Spleen (tissue), 11 donors: ENCODE measurements around the gene GOLGA6A. TPM values are rescaled to one million over a fixed set of nuclear protein-coding genes. Genes with fewer than 3 reads are reported as not detected.

Experiments used
- DNase-seq: peaks from one replicate; pipeline ENCODE4 v3.0.0-alpha.2; 2020
- H3K27ac ChIP-seq, 8 donors: fragments of 200-600 bp; sonication (generic) in 7 of 8; 1 replicate in 4 of 8; 2 replicates in 4 of 8; pipeline versions ENCODE4 v1.5.0 to v1.8.0; 2016 to 2021; ENCODE audit warnings: inconsistent platforms in 4 of 8, mild to moderate bottlenecking in 4 of 8, moderate library complexity in 1 of 8
- H3K27me3 ChIP-seq, 7 donors: fragments of 200-600 bp; sonication (generic) in 6 of 7; replicated peaks in 1 of 7; 1 replicate in 4 of 7; 2 replicates in 3 of 7; pipeline versions ENCODE4 v1.5.0 to v1.8.0; 2016 to 2021; ENCODE audit warnings: inconsistent platforms in 3 of 7, mild to moderate bottlenecking in 1 of 7
- H3K36me3 ChIP-seq, 6 donors: fragments of 200-600 bp; sonication (generic) in 5 of 6; 1 replicate in 4 of 6; 2 replicates in 2 of 6; pipeline versions ENCODE4 v1.5.0 to v1.8.0; 2016 to 2021; ENCODE audit warnings: inconsistent platforms in 2 of 6
- H3K4me1 ChIP-seq, 6 donors: fragments of 200-600 bp; sonication (generic) in 5 of 6; 1 replicate in 3 of 6; 2 replicates in 3 of 6; pipeline versions ENCODE4 v1.5.0 to v1.8.0; 2016 to 2021; ENCODE audit warnings: inconsistent platforms in 3 of 6
- H3K4me3 ChIP-seq, 8 donors: fragments of 200-600 bp; sonication (generic) in 7 of 8; 1 replicate in 4 of 8; 2 replicates in 4 of 8; pipeline versions ENCODE4 v1.5.0 to v1.8.0; 2016 to 2021; ENCODE audit warnings: inconsistent platforms in 4 of 8, mild to moderate bottlenecking in 4 of 8, moderate library complexity in 2 of 8
- H3K9me3 ChIP-seq, 8 donors: fragments of 200-600 bp; sonication (generic) in 7 of 8; 1 replicate in 4 of 8; 2 replicates in 4 of 8; pipeline versions ENCODE4 v1.5.0 to v1.8.0; 2016 to 2021; ENCODE audit warnings: inconsistent platforms in 4 of 8
- POLR2A ChIP-seq, 3 donors: fragments of 450-650 bp; IDR thresholded peaks; one replicate each; pipeline ENCODE4 v1.5.1; 2017; ENCODE audit warnings: antibody characterized with exemption in 3 of 3, mild to moderate bottlenecking in 1 of 3
- POLR2AphosphoS5 ChIP-seq, 3 donors: sonication (generic); formaldehyde crosslinking; IDR thresholded peaks; one replicate each; pipeline ENCODE4 v1.5.1; 2017; ENCODE audit warnings: antibody characterized with exemption in 3 of 3
- WGBS, 5 donors: extraction: QIAGEN DNeasy Blood & Tissue Kit in 3 of 5; methylation state at CpG; one replicate each; pipeline versions ENCODE4 v1.1.5 to v1.1.7; 2013 to 2018; 5-methylcytosine and 5-hydroxymethylcytosine counted together
- intact Hi-C: fragments of 100-400 bp; cut with DNase I; formaldehyde crosslinking; loops from one replicate; pipeline ENCODE4 v1.15.0; 2023; ENCODE audit warnings: low total_unique reads
- polyA plus RNA-seq, 3 donors: library from polyadenylated mRNA; stranded (reverse); fragments of 200-250 nt; gene quantifications; one replicate each; pipeline ENCODE4 v1.2.1, GENCODE V29; 2013
- total RNA-seq, 7 donors: library from RNA; depleted of rRNA in 3 of 7; stranded (reverse); fragments of >200 nt in 3 of 7; fragmentation: NEBNext Ultra II Directional in 4 of 7; extraction: Animal tissue kit (Norgen Biotek cat#: 25700) in 4 of 7; gene quantifications; one replicate each; pipeline versions ENCODE4 v1.1.0 to v1.2.1, GENCODE V29; 2016 to 2021
- TF ChIP-seq, protein P1 (sequence below), 11 experiments: fragments of 200-600 bp in 7 of 11; fragments of 450-650 bp in 4 of 11; sonication (generic) in 4 of 11; IDR thresholded peaks in 8 of 11; conservative IDR thresholded peaks in 3 of 11; 1 replicate in 7 of 11; 2 replicates in 4 of 11; pipeline versions ENCODE4 v1.4.0 to v1.8.0; 2016 to 2021; ENCODE audit warnings: antibody characterized with exemption in 11 of 11, inconsistent platforms in 4 of 11, mild to moderate bottlenecking in 1 of 11
- donor health status: healthy with polysubstance abuse.
- donor health status: DM: no; HTN: no; CAD: no; lungs with moderate emphysema.
- donor health status: DM: no; HTN: no; CAD: no.
- donor health status: Bipolar disorder and iron deficiency.
- donor health status: healthy.
- donor health status: DM: no; HTN: no; CAD: no.
- donor health status: DM: yes; HTN: yes; CAD: no.

The GOLGA6A gene
- total and polyA plus RNA-seq, 10 donors = 0.03 to 0.61 (median 0.35) TPM; not detected in 7

GRCh38 chr15:74041777-74042435 is 40.4 kb downstream of the GOLGA6A start:
- Histone ChIP-seq H3K27me3 (no peaks in the 10 kb centered on the region), H3K9me3 (no peaks in the 10 kb centered on the region), H3K36me3 (peaks cover 0 to 87% (median 25%) of the 10 kb centered on the region in 6 donors), H3K27ac (peak overlapping the region in 3 of 8 donors; percentile 51 to 68 (median 60)), H3K4me1 (peaks cover 0 to 62% (median 23%) of the 10 kb centered on the region in 6 donors), H3K4me3 (no peak overlapping the region)
- intact Hi-C loops = no loop called here
- DNase-seq = no peak
- 85 to 93% (median 87%) methylated on average over 7 to 8 of the region's 8 CpGs for whole genome bisulfite sequencing, 5 donors
- no peak for TF ChIP-seq POLR2AphosphoS5 (IDR thresholded peaks at IDR 0.05)
- no peak for TF ChIP-seq POLR2A (IDR thresholded peaks at IDR 0.05)
- TF ChIP-seq, protein P1, sequence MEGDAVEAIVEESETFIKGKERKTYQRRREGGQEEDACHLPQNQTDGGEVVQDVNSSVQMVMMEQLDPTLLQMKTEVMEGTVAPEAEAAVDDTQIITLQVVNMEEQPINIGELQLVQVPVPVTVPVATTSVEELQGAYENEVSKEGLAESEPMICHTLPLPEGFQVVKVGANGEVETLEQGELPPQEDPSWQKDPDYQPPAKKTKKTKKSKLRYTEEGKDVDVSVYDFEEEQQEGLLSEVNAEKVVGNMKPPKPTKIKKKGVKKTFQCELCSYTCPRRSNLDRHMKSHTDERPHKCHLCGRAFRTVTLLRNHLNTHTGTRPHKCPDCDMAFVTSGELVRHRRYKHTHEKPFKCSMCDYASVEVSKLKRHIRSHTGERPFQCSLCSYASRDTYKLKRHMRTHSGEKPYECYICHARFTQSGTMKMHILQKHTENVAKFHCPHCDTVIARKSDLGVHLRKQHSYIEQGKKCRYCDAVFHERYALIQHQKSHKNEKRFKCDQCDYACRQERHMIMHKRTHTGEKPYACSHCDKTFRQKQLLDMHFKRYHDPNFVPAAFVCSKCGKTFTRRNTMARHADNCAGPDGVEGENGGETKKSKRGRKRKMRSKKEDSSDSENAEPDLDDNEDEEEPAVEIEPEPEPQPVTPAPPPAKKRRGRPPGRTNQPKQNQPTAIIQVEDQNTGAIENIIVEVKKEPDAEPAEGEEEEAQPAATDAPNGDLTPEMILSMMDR (IDR thresholded peaks at IDR 0.05 in 8 of 11, conservative IDR thresholded peaks at IDR 0.05 in 3 of 11) = no peak

DNA sequence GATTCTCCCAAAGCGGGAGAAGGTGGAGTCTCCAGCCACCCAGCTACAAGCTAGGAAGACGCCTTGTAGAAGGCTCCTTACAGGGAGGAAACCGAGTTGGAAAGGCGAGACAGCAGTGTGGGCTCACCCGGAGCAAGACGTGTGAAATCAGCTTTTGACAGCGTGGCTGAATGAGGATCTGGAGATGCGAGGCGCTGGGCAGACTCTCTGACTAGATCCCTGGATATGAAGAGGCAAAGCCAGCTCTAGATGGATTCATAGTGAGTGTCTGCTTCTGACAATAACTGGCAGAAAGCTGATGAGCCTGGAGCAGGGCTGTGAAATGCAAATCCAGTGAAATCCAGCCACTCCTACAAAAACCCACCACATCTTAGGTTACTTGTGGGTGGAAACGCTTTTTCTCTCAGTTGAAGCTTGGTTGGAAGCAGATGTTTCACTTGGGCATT is 41.0 kb downstream of the GOLGA6A start:
- peaks cover 0 to 93% (median 31%) of the 10 kb centered on the region in 6 donors for H3K36me3 ChIP-seq
- peaks cover 0 to 68% (median 21%) of the 10 kb centered on the region in 6 donors for H3K4me1 ChIP-seq
- no peaks in the 10 kb centered on the region for H3K9me3 ChIP-seq
- no peaks in the 10 kb centered on the region for H3K27me3 ChIP-seq
- WGBS, 5 donors = 87 to 94% (median 92%) methylated on average over 10 of the region's 10 CpGs
- intact Hi-C loops = no loop called here
- peak overlapping the region in 6 of 8 donors; percentile 42 to 68 (median 61) for H3K27ac ChIP-seq
- no peak for DNase-seq
- H3K4me3 ChIP-seq = no peak overlapping the region
- TF ChIP-seq POLR2A (IDR thresholded peaks at IDR 0.05) = no peak
- TF ChIP-seq POLR2AphosphoS5 (IDR thresholded peaks at IDR 0.05) = peak in 1 of 3 donors; percentile 13

- H3K9me3 ChIP-seq = no peaks in the 10 kb centered on the region
- H3K4me1 ChIP-seq = peaks cover 0 to 69% (median 16%) of the 10 kb centered on the region in 6 donors
- no peak overlapping the region for H3K4me3 ChIP-seq
- no peak for DNase-seq
- no peaks in the 10 kb centered on the region for H3K27me3 ChIP-seq
- 80 to 87% (median 83%) methylated on average over 7 of the region's 7 CpGs for WGBS, 5 donors
- TF ChIP-seq, protein P1 (IDR thresholded peaks at IDR 0.05 in 8 of 11, conservative IDR thresholded peaks at IDR 0.05 in 3 of 11) = no peak
- TF ChIP-seq POLR2AphosphoS5 (IDR thresholded peaks at IDR 0.05) = no peak
- peaks cover 0 to 98% (median 41%) of the 10 kb centered on the region in 6 donors for H3K36me3 ChIP-seq
- H3K27ac ChIP-seq = peak overlapping the region; percentile 36 to 68 (median 56)
- intact Hi-C loops = no loop called here
These were observed 42.1 kb downstream of the GOLGA6A start for GRCh38 chr15:74040109-74040850.

DNA sequence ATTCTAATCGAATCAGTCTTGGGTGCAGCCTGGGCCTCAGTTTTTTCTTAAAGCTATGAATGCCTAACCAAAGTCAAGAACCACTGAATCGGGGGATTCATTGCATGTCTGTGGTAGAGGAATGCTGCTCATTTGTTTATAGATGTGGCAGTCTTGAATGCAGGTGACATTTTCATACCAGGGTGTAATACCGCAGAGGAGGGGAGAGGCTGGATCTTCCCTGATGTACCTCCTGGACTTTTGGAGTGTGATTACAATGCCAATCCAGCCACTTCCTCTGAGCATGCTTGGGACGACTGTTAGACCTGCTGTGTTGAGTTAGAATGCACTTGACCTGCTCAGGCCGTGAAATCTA is 42.7 kb downstream of the GOLGA6A start:
- Histone ChIP-seq H3K4me3 (no peak overlapping the region), H3K36me3 (peaks cover 0 to 98% (median 46%) of the 10 kb centered on the region in 6 donors)
- intact Hi-C loops = loop anchor here (10.0 kb wide), 1 partner anchor 65 kb away; no protein-coding TSS in a partner anchor

More for the DNA sequence above, 42.7 kb downstream of the GOLGA6A start:
- Histone ChIP-seq H3K9me3 (no peaks in the 10 kb centered on the region), H3K4me1 (peaks cover 0 to 63% (median 16%) of the 10 kb centered on the region in 6 donors), H3K27ac (peak overlapping the region in 3 of 8 donors; percentile 46 to 60 (median 51)), H3K27me3 (no peaks in the 10 kb centered on the region)
- no peak for DNase-seq
- WGBS, 5 donors = 74 to 89% (median 83%) methylated on average over 4 to 5 of the region's 5 CpGs
- TF ChIP-seq POLR2AphosphoS5 (IDR thresholded peaks at IDR 0.05) (no peak), POLR2A (IDR thresholded peaks at IDR 0.05) (no peak)
- TF ChIP-seq, protein P1 (IDR thresholded peaks at IDR 0.05 in 8 of 11, conservative IDR thresholded peaks at IDR 0.05 in 3 of 11) = no peak
